ENCODE measurements around the gene CDC14A.

- TF ChIP-seq, protein P1, sequence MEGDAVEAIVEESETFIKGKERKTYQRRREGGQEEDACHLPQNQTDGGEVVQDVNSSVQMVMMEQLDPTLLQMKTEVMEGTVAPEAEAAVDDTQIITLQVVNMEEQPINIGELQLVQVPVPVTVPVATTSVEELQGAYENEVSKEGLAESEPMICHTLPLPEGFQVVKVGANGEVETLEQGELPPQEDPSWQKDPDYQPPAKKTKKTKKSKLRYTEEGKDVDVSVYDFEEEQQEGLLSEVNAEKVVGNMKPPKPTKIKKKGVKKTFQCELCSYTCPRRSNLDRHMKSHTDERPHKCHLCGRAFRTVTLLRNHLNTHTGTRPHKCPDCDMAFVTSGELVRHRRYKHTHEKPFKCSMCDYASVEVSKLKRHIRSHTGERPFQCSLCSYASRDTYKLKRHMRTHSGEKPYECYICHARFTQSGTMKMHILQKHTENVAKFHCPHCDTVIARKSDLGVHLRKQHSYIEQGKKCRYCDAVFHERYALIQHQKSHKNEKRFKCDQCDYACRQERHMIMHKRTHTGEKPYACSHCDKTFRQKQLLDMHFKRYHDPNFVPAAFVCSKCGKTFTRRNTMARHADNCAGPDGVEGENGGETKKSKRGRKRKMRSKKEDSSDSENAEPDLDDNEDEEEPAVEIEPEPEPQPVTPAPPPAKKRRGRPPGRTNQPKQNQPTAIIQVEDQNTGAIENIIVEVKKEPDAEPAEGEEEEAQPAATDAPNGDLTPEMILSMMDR (IDR thresholded peaks at IDR 0.05; ENCODE audit: control extremely low read depth in 1 of 3, insufficient read depth in 1 of 3, low read depth in 1 of 3, low read length in 3 of 3), result no peak
- TF ChIP-seq EZH2 (IDR thresholded peaks at IDR 0.05; ENCODE audit: low read depth, low read length, severe bottlenecking) (no peak), POLR2A (IDR thresholded peaks at IDR 0.05; ENCODE audit: control extremely low read depth in 1 of 2, low read depth in 2 of 2, low read length in 2 of 2) (no peak), SP1 (IDR thresholded peaks at IDR 0.05; ENCODE audit: low read depth, low read length) (no peak)
These were observed 7.5 kb upstream of the CDC14A start for GRCh38 chr1:100344774-100345173.

Data from H1 (cell line).